Retinal pigment epithelial cell (primary cell): ENCODE data around the gene GNG8.
"Not testable (repeated sequence)": the region's sequence is repeated elsewhere in the genome, so short reads cannot be mapped to it uniquely, and the experiment has no call there.

ENCODE experiments used
- DNase-seq: peaks from one replicate; pipeline ENCODE4 v3.0.0-alpha.2; 2010; ENCODE audit warnings: low read depth
- H3K4me3 ChIP-seq: 2 replicates; pipeline ENCODE4 v1.5.1; 2011; ENCODE audit warnings: mild to moderate bottlenecking, low read length, control low read depth, moderate library complexity
- TF ChIP-seq, protein P1 (sequence below): conservative IDR thresholded peaks from 2 replicates; pipeline ENCODE4 v1.5.1; 2011; ENCODE audit warnings: low read depth, low read length, control low read depth, inconsistent platforms

Gene GNG8

DNA sequence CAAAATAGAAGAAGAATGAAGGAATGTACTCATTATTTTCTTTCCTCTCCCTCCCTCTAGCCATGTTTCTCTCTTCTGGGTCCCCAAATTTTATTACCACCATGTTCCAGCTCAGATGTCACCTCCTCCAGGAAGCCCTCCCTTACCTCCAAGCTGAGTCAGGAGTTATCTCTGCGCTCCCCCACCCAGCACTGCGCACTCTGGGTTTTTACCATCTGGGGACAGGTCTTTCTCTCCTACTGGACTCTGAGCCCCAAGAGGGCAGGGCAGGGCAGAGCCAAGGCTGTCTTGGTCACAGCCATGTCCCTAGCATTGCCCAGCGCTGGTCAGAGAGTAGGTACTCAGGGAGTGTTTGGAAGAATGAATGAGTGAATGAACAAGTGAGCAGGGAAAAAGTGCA lies 2.9 kb downstream of the GNG8 start:
- TF ChIP-seq, protein P1, sequence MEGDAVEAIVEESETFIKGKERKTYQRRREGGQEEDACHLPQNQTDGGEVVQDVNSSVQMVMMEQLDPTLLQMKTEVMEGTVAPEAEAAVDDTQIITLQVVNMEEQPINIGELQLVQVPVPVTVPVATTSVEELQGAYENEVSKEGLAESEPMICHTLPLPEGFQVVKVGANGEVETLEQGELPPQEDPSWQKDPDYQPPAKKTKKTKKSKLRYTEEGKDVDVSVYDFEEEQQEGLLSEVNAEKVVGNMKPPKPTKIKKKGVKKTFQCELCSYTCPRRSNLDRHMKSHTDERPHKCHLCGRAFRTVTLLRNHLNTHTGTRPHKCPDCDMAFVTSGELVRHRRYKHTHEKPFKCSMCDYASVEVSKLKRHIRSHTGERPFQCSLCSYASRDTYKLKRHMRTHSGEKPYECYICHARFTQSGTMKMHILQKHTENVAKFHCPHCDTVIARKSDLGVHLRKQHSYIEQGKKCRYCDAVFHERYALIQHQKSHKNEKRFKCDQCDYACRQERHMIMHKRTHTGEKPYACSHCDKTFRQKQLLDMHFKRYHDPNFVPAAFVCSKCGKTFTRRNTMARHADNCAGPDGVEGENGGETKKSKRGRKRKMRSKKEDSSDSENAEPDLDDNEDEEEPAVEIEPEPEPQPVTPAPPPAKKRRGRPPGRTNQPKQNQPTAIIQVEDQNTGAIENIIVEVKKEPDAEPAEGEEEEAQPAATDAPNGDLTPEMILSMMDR: no peak
- no peak for DNase-seq
- H3K4me3 ChIP-seq: no peak overlapping the region

DNA sequence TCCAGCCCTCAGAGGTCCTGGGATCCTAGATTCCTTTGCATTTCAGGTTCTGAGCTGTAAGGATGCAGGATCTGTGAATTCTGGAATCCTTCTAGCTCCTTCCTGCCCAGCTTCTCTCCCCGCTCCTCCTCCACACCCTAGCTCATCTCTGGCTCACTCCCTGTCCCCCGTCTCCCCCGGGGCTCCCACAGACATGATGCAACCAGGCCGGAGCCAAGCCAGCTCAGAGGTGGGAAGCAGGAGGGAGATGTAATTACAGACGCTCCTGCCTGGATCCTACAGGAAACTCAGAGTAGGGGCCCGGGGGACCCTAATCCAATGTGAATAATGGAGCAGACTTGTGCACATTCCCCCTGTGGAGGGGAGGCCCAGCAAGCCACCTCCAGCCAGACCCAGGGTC lies 4.5 kb downstream of the GNG8 start:
- DNase-seq: no peak
- TF ChIP-seq, protein P1: no peak
- no peak overlapping the region for H3K4me3 ChIP-seq

DNA sequence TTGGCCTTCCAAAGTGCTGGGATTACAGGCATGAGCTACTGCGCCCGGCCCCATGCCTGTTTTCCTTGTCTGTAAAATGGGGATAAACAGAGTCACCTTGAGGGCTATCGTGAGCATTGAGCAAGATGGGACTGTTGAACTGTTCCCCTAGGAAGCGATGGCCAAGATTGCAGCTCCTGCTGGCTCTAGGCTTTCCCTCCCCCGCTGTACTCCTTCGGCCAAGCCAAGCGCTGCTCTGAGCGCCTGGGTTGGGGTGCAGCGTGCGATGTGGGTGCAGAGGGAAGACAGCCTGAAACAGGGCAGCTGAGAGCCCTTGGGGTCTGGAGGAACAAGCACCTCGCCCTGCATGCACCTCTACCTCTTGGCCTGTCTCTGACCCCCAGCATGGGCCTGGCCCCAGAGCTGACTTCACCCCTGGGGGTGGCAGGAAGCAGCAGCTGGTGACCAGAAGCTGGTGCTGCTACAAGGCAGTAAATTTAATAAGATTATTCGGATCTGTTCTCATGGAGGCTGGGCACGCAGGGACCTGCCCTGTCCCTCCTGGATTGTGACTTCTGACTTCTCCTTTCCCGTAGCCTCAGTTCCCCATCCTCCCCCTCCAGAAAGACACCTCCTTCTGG lies 5.3 kb downstream of the GNG8 start:
- TF ChIP-seq, protein P1: no peak
- no peak overlapping the region for H3K4me3 ChIP-seq
- DNase-seq: no peak

DNA sequence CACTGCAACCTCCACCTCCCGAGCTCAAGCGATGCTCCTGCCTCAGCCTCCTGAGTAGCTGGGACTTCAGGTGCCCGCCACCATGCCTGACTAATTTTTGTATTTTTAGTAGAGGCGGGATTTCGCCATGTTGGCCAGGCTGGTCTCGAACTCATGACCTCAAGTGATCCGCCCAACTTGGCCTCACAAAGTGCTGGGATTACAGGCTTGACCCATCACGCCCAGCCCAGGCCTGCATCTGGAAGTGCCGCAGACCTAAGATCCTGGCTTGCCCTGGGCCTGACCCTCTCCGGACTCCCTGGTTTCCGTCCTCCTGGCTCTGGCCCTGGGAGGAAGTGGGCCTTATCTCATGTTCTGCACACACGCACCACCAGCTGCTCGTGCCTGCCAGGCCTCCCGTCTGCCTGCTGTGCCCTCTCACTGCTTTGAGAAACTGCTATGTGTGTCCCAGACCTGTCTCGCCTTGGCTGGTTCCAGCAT lies 6.4 kb downstream of the GNG8 start:
- TF ChIP-seq, protein P1: no peak
- no peak for DNase-seq
- no peak overlapping the region for H3K4me3 ChIP-seq

DNA sequence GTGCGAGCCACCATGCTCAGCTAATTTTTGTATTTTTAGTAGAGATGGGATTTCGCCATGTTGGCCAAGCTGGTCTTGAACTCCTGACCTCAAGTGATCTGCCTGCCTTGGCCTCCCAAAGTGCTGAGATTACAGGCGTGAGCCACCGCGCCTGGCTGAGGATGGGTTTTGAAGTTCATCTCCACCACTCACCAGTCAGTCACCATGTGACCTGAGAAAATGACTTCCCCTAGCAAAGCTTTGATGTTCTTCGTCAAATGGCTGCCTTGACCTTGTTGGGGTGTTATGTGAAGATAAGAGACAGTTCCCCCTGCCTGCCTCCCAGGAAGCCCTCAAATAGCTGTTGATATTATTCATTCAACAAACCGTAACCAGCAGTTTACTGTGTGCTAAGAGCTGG lies 7.0 kb downstream of the GNG8 start:
- not testable (repeated sequence) for DNase-seq, H3K4me3 ChIP-seq

DNA sequence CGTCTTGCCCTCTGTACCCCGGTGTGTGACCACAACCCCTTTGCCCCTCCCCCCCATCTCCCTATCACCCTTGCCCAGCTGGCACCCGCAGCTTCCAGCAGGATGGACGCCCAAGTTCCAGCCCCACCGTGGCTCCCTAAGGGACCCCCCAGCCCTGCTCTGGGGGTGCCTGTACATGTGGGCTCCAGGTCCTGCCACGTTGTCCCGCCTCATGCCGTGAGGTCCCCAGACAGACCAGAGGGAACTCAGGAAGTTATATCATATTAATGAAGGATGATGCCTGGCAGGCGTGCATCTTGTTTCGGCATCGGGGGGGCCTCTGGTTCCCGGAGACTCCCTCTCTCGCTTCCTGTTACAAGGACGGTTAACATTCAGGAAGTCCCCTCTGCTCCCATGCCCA lies 9.6 kb downstream of the GNG8 start:
- no peak for DNase-seq
- TF ChIP-seq, protein P1: no peak
- H3K4me3 ChIP-seq: no peak overlapping the region

DNA sequence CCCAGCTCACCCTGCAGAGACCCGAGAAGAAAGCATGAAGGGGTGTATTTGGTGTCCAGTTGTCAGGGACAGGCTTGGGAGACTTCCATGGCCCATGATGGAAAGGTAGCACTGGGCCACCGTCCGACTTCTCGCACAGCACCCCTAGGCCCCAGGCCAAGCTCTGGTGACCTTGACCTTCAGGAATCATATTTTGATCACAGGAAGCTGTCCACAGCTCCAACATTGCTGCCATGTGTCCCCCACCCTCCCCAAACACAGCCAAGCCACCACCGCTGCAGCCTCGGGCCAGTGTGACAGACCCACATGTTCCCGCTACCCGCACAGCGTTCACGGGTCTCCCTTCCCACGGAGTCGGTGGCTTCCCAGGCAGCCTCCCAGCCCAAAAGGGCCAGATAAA lies 10.3 kb downstream of the GNG8 start:
- H3K4me3 ChIP-seq: no peak overlapping the region
- DNase-seq: no peak
- TF ChIP-seq, protein P1: no peak
